Activated naive CD8-positive, alpha-beta T cell treated with anti-CD3 and anti-CD28 coated beads, Interleukin-2, amount 50 U/mL, for 16 hours (primary cell): ENCODE measurements around the gene RCAN1.
A peak's percentile ranks its signal among the peaks of the same experiment; 100 is the strongest.

Experiments used
- DNase-seq: peaks from one replicate; pipeline ENCODE4 v3.0.0-alpha.2; 2020; ENCODE audit warnings: low read depth, low spot score

The RCAN1 gene

GRCh38 chr21:34537838-34538237 lies 77.1 kb downstream of the RCAN1 start:
- DNase-seq = no peak

DNA sequence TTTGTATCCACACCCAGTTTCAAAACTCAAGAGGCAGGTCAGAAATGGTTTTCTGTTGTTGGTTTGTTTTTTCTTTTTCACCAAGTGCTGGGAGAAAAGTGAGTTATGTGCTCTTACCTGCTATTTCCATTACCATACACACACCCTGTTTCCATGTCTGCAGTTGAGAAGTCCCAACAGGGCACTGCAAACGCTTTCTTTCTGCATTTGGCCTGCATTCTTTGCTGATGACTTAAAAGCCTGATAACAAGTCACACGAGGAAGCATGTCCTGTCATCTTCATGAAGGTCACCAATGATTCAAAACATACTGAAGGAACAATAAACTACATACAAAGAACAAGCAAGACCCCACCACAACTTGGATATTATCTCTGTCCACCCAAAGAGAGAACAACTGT lies 78.1 kb downstream of the RCAN1 start:
- DNase-seq = no peak

- no peak for DNase-seq
Observed at GRCh38 chr21:34536311-34536710, 78.6 kb downstream of the RCAN1 start.

DNA sequence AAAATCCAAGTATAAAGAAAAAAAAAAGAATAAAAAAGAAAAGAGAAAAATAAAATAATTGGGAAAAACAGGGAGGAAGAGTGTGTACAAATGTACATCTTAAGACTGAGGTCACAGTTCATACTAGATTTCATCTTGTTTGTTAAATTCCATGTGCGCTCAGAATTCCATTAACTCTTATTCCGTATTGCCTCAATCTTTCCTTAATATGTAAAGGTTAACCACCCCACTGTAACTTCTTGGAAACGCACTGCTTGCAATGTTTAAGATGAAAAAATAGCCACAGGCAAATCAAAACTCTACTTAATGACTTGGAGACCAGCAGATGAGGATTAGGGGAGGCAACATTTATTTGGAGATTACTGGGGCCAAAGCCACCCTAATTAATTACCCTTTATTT lies 79.0 kb downstream of the RCAN1 start:
- no peak for DNase-seq

DNA sequence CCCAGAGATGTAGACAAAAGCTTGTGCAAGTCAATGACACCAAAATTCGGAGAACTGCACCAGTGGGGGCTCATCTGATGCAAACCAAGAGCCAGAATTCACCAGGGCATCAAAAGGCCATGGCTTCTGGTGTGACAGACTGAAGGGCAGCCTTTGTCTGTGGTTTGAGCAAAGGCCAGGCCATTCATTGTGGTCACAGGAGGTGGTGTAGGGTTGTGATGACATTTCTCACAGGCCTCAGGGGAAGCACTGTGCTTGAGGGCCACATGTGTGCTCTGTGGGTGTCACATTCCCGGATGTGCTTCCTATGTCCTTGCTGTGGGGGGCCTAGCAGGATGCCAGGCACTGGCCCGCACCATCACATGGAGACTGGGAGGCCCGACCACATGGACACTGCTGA lies 80.4 kb downstream of the RCAN1 start:
- DNase-seq = no peak

GRCh38 chr21:34533938-34534337 lies 81.0 kb downstream of the RCAN1 start:
- no peak for DNase-seq

- DNase-seq = no peak
Observed at GRCh38 chr21:34531399-34531798, 83.5 kb downstream of the RCAN1 start.

DNA sequence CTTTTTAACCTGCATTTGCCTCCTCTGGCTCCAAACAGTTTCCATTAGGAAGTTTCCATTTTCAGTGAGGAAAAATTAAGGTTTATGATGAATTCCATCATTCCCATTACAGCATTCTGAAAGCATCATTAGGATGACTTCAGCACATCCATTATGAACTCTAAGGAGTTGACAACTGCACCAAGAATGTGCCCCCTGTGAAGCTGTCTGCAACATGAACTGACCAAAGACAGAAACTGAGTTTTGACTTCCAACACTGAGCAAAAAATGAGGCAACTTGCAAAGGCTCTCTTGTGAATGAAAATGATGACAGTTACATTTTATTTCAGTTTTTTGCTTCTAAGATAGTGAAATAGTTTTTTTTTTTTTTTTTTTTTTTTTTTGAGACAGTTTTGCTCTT lies 84.7 kb downstream of the RCAN1 start:
- DNase-seq = no peak

- DNase-seq = no peak
Observed at GRCh38 chr21:34528131-34528561, 86.8 kb downstream of the RCAN1 start.

GRCh38 chr21:34526618-34527290 lies 88.2 kb downstream of the RCAN1 start:
- peak; percentile 8 for DNase-seq

- DNase-seq = no peak
Observed at GRCh38 chr21:34526241-34526617, 88.7 kb downstream of the RCAN1 start.

DNA sequence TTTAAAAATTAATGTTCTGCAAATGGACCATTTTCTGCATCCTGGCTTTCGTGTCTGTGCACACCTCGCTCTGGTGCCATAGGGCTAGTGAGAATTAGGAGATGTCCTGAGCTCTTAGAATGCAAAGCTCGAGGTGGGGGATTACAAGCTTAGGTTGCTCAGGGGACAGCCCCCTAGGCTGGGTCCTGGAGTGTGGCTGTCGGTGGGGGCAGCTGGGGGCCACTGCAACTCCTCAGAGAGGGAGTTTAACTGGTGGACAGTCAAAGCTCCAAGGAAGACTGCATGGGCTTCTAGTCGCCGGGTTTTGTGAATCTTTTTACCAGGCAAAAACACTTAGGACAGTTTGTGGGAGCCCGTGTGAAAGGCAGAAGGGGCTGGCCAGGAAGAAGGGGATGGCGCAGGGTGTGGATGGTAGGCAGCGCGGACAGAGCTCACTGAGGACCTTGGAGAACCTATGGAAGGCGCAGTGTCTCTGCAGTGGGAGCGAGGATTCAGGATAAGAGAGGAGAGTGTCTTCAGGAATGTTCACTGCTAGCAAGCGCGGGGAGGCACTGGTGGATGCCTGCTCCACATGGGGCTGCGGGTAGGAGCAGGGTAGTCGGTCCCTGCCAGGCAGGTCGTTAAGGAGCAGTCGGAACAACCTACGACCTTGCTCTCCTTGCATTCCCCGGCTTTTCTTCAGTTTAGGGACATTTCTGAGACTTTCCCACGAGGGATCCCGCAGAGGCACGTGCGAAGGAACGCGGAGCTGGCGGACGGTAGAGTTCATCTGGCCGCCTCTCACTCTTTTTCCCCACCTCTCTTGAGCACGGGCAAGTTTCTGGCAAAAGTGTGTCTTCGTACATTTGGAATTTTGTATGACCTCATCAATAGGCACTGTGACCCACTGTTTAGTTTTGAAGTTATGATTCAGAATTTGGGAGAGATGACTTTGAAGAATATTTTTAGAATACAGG lies 90.0 kb downstream of the RCAN1 start:
- DNase-seq = no peak

DNA sequence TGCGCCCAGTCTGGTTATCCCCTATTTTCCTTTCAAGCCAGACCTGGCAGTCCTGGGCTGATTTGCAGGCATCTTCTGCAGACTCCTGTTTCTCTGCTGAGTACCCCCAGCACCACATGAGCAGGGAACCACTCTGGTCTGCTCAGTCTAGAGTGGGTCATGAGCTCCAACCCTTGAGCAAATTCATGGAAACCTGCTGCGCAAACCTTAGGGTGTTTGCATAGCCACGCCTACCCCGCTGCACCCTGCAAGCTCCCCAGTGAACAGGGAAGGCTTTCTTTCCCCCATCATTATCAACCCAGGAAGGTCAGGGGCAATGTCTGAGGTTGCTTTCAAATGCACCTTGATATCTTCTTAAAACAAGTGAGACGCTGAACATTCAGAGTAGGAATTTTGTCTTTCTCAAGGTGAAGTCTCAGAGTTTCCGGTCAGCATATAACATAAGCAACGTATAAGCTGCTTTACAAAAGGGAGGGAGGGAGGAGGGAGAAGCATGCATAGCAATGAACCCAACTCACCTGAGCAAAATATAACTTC lies 91.8 kb downstream of the RCAN1 start:
- DNase-seq = no peak

- DNase-seq = no peak
Observed at GRCh38 chr21:34522284-34522683, 92.6 kb downstream of the RCAN1 start.

DNA sequence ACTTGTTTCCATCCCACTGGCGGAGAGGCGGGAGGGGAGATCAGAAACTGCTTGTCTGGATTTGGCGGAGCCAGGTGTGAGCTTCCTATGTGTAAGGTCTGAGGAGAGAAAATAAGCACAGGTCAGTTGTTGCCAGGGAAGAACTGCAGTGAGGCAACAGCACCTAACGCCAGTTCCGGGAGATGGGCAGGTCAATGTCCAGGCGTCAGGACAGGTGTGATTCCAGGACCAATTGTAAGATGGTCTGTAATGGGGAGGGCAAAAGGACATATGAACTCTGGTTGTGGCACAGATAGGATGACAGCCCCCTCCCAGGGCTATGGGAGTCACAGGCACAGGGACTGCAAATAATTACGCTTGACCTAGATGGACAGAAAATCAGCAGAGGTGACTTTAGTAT lies 93.4 kb downstream of the RCAN1 start:
- DNase-seq = no peak

- no peak for DNase-seq
Observed at GRCh38 chr21:34520764-34521508, 94.0 kb downstream of the RCAN1 start.

DNA sequence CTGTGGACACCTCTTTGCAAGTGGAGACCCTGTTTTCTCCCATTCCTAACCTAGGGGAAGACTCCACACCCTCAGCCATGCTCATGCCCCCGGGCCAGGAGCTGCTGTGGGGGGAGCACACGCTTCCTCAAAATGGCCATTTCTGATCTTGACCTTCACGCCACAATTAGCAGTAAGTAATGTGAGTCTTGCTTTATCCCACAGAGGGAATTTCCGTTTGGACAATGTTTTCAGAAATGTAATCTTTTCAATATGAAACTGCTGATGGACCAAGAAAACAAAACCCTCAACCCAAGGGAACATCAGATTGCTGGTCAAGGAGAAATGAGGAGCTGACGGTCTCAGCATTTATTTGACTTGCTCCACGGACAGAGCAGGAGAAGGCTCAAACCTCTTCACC lies 94.6 kb downstream of the RCAN1 start:
- no peak for DNase-seq

GRCh38 chr21:34519694-34520093 lies 95.2 kb downstream of the RCAN1 start:
- no peak for DNase-seq

- no peak for DNase-seq
Observed at GRCh38 chr21:34519016-34519415, 95.9 kb downstream of the RCAN1 start.

- DNase-seq = no peak
Observed at GRCh38 chr21:34518301-34518700, 96.6 kb downstream of the RCAN1 start.

GRCh38 chr21:34517491-34518245 lies 97.2 kb downstream of the RCAN1 start:
- no peak for DNase-seq
